ENCODE measurements around the gene C15orf39.

C15orf39 gene

DNA sequence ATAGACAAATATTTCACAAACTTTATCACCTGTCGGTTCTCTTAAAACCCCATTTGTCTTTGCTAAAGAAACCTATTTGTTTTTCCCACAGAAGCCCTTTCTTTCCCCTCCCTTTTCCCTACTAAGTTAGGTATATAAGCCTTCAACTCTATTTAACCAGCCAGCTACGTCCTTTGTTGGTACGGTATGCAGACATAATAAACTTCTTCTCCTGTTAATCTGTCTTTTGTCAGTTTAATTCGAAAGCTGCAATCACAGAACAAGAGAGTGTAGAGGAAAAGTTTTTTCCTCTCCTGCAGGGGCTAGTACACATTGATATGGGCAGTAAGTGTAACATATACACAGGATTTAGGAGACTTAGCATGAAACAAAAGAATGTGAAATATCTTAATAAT, 21.9 kb upstream of the C15orf39 start:
- no peak overlapping the region for H3K4me3 ChIP-seq (ENCODE audit: low read depth, low read length)
- DNase-seq (ENCODE audit: low read depth): no peak
- TF ChIP-seq, protein P1, sequence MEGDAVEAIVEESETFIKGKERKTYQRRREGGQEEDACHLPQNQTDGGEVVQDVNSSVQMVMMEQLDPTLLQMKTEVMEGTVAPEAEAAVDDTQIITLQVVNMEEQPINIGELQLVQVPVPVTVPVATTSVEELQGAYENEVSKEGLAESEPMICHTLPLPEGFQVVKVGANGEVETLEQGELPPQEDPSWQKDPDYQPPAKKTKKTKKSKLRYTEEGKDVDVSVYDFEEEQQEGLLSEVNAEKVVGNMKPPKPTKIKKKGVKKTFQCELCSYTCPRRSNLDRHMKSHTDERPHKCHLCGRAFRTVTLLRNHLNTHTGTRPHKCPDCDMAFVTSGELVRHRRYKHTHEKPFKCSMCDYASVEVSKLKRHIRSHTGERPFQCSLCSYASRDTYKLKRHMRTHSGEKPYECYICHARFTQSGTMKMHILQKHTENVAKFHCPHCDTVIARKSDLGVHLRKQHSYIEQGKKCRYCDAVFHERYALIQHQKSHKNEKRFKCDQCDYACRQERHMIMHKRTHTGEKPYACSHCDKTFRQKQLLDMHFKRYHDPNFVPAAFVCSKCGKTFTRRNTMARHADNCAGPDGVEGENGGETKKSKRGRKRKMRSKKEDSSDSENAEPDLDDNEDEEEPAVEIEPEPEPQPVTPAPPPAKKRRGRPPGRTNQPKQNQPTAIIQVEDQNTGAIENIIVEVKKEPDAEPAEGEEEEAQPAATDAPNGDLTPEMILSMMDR (conservative IDR thresholded peaks at IDR 0.05; ENCODE audit: low read depth, low read length): no peak

DNA sequence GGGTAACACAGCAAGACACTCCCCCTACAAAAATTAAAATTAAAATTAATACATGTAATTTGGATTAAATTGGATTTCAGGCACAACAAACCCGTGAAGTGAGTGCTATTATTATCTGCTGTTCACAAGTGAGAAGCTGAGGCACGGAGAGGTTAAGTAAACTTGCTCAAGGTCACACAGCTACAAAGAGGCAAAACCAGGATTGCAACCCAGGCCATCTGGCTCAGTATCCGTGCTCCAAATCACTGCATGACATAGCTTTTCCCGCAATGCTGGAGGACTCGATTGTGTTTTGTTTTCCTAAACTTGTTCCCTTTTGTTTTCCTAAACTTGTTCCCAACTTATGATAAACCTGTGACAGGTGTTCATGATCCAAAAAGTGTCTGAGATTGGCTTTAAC, 19.9 kb upstream of the C15orf39 start:
- no peak for DNase-seq (ENCODE audit: low read depth)
- H3K4me3 ChIP-seq (ENCODE audit: low read depth, low read length): no peak overlapping the region
- TF ChIP-seq, protein P1 (conservative IDR thresholded peaks at IDR 0.05; ENCODE audit: low read depth, low read length): no peak

DNA sequence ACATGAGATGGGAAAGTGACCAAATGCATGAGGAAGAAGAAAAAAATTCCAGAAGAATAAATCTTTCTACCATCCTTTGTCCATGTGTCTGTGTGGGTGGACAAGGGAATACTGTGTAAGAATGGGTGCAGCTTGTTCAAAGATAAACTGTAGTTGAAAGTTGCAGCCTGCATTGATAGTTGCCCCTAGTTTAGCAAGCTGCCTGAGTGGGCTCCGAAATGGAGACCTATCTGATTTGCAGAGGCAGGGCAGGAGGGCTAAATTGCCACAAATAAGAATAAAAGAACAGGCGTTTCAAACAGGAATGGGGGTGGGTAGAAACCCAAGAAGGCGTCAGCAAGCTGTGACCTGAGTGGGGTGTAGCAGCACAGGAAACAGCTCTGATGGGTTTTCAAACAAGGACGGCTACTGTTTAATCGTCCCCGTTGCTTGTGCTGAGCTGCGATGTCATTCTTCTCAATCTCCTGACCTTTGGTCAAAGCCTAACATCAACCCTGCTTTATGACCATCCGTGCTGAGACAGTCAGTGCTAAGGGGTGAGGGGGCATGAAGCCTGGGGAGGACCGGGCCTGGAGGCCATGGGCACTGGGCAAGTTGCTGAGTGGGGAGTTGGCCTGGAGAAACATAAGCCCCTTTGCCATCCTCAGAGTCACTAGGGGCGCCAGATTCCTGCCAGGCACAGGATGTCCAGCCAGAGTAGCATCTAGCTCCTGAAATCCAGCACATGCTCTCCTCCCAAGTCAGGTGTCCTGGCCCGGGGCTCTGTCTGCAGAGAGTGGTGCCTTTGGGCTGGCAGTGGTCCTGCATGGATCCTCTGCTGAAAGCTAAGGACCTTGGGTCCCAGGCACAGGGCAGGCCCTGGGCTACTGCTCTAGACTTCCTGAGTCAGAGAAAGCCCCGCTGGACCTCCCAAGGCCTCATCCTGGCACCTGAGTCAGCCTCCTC, 19.2 kb upstream of the C15orf39 start:
- DNase-seq (ENCODE audit: low read depth): no peak
- TF ChIP-seq, protein P1 (conservative IDR thresholded peaks at IDR 0.05; ENCODE audit: low read depth, low read length): no peak
- no peak overlapping the region for H3K4me3 ChIP-seq (ENCODE audit: low read depth, low read length)

DNA sequence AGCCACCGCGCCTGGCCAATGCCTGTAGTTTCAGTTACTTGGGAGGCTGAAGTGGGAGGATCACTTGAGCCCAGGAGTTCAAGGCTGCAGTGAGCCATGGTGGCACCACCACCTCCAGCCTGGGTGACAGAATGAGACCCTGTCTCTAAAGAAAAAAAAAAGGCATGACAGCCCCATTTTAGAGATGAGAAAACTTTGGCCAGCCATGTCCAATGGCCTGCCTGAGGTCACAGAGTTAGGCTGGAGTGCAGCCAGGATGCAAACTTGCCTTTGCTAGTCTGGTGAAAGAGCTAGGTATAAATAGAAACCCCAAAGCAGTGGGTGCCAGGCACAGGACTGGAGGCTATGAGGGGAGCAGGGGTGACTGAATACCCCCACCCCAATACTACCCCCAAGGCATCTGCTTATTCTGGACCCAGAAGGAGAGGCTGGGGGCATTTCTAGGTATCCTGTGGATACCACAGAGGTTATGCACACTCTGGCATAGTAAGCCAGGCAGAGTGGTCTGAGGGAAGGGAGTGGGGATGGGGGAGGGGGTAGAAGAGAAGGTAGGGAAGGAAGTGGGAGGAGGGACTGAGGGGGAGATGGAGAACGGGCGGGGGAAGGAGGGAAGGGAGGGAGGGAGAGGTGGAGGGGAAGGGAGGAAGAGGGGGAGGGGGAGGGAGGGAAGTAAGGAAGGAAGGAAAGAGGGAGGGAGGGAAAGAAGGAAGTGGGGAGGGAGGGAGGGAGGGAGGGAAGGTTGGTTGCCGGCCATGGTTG, 16.2 kb upstream of the C15orf39 start:
- TF ChIP-seq, protein P1 (conservative IDR thresholded peaks at IDR 0.05; ENCODE audit: low read depth, low read length): no peak
- no peak overlapping the region for H3K4me3 ChIP-seq (ENCODE audit: low read depth, low read length)
- DNase-seq (ENCODE audit: low read depth): peak; percentile 28

DNA sequence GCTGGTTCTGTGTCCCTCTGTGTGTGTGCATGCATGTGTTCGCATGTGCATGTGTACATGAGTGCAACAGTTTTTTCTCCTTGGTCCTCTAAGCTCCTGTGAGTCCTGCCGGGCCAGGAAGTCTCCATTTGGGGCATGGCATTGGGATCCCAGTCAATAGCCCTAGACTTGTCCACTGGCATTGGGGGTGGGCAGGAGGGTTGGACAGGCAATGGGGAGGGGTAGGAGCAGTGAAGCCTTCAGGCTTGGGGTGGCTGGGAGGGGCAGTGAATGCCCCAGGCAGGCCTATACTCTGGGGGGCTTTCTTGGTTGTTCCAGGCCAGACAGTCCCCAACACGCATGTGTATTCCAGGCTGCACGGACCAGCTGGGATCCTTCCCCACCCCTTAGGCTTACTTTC, 15.6 kb upstream of the C15orf39 start:
- TF ChIP-seq, protein P1 (conservative IDR thresholded peaks at IDR 0.05; ENCODE audit: low read depth, low read length): no peak
- DNase-seq (ENCODE audit: low read depth): no peak
- H3K4me3 ChIP-seq (ENCODE audit: low read depth, low read length): no peak overlapping the region

DNA sequence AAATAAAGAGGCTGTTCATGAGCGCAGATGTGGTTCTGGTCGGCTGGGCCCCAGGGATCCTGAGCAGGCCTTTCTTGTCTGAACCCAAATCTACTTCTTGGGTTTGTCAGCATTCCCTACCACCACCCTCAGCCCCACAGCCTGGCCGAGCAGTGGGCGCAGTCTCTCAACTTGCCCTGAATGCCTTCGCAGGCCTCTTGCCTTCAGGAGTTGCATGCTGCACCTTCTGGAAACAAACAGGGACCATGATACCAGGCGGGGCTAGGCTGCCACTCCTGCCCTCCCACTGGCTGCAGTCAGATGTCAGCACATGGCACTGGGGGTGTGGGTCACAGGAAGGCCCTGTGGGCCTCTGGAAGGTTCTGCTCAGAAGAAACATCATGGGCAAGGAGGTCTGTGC, 13.2 kb upstream of the C15orf39 start:
- TF ChIP-seq, protein P1 (conservative IDR thresholded peaks at IDR 0.05; ENCODE audit: low read depth, low read length): no peak
- no peak for DNase-seq (ENCODE audit: low read depth)
- no peak overlapping the region for H3K4me3 ChIP-seq (ENCODE audit: low read depth, low read length)
